Gastroesophageal sphincter (tissue), 3 donors: Measurements from ENCODE around the gene MYCBPAP.

Experiments used
- EP300 ChIP-seq: sonication (generic); formaldehyde crosslinking; IDR thresholded peaks from one replicate; pipeline ENCODE4 v1.6.1; 2017; ENCODE audit warnings: antibody characterized with exemption, mild to moderate bottlenecking
- POLR2A ChIP-seq, 2 donors: fragments of 450-650 bp; IDR thresholded peaks; one replicate each; pipeline ENCODE4 v1.6.1; 2017; ENCODE audit warnings: antibody characterized with exemption in 2 of 2, mild to moderate bottlenecking in 2 of 2, moderate library complexity in 1 of 2
- POLR2AphosphoS5 ChIP-seq: sonication (generic); formaldehyde crosslinking; IDR thresholded peaks from one replicate; pipeline ENCODE4 v1.6.1; 2017; ENCODE audit warnings: antibody characterized with exemption
- TF ChIP-seq, protein P1 (sequence below), 4 experiments: fragments of 200-600 bp in 2 of 4; fragments of 450-650 bp in 2 of 4; sonication (generic) in 1 of 4; IDR thresholded peaks; one replicate each; pipeline ENCODE4 v1.5.1; 2017 to 2019; ENCODE audit warnings: antibody characterized with exemption in 4 of 4, mild to moderate bottlenecking in 2 of 4, moderate library complexity in 2 of 4

- TF ChIP-seq, protein P1, sequence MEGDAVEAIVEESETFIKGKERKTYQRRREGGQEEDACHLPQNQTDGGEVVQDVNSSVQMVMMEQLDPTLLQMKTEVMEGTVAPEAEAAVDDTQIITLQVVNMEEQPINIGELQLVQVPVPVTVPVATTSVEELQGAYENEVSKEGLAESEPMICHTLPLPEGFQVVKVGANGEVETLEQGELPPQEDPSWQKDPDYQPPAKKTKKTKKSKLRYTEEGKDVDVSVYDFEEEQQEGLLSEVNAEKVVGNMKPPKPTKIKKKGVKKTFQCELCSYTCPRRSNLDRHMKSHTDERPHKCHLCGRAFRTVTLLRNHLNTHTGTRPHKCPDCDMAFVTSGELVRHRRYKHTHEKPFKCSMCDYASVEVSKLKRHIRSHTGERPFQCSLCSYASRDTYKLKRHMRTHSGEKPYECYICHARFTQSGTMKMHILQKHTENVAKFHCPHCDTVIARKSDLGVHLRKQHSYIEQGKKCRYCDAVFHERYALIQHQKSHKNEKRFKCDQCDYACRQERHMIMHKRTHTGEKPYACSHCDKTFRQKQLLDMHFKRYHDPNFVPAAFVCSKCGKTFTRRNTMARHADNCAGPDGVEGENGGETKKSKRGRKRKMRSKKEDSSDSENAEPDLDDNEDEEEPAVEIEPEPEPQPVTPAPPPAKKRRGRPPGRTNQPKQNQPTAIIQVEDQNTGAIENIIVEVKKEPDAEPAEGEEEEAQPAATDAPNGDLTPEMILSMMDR (IDR thresholded peaks at IDR 0.05), result no peak
- TF ChIP-seq POLR2A (IDR thresholded peaks at IDR 0.05) (no peak), EP300 (no peak), POLR2AphosphoS5 (no peak)
Measured at GRCh38 chr17:50467114-50467854, 41.0 kb upstream of the MYCBPAP start.
